ENCODE data around the gene RNF113B.
A peak's percentile ranks its signal among the peaks of the same experiment; 100 is the strongest.

RNF113B gene

DNA sequence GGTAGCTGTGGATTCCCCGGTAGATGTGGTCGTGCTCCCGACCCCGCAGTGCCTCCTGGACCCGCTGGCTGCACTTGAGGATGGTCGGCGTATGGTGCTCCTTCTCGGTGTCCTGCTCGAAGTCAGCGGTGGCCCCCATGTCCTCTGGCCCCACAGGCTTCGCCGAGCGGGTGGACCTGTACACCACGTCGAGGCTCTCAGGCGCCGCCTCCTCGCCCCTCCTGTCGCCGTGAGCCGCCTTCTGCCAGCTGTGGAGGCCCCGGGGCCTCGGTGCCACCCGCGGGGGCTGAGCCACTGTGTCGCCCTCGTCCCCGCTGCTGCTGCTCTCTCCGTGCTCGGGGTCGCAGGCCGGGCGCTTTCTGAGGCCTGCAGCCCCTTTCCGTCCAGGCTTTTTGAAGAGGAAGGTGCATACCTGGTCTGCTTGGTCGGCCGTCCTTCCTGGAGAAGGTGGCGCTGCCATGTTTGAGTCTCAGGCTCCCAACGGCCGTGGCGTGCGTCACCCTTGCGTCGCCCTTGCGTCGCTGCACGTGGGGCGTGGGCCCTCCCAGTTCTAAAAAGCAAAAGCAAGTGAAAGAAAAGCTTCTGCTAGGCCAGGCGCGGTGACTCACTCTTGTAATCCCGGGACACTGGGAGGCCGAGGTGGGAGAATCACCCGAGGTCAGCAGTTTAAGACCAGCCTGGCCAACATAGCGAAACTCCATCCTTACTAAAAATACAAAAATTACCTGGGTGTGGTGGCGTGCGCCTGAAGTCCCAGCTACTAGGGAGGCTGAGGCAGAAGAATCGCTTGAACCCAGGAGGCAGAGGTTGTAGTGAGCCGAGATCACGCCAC, at the start of gene RNF113B:
Gene RNF113B, minus strand, starts transcription at position 493 of the 832 bp plus-strand sequence. Its CDS starts 33 bp downstream, at position 460.
- DNase-seq (ENCODE audit: low read depth) = no peak

DNA sequence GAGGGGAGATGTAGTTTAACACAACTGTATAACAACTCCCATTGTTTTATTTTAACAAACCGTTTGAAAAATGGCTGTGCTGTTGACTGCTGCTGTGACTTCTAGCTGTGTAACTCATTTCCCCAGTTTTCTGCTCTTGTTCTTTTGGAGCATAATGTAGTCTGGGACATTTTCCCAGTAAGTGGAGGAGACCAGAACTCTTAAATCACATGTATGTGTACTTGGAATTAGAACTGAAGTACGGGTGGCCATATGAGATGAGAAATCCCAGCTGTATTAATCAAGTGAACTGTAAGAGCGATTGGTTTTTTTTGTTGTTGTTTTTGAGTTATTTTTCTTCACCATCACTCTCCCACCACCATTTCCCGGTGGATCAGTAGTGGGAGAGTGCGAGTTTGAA, 49.4 kb upstream of the RNF113B start:
- no peak for DNase-seq (ENCODE audit: low read depth)

DNA sequence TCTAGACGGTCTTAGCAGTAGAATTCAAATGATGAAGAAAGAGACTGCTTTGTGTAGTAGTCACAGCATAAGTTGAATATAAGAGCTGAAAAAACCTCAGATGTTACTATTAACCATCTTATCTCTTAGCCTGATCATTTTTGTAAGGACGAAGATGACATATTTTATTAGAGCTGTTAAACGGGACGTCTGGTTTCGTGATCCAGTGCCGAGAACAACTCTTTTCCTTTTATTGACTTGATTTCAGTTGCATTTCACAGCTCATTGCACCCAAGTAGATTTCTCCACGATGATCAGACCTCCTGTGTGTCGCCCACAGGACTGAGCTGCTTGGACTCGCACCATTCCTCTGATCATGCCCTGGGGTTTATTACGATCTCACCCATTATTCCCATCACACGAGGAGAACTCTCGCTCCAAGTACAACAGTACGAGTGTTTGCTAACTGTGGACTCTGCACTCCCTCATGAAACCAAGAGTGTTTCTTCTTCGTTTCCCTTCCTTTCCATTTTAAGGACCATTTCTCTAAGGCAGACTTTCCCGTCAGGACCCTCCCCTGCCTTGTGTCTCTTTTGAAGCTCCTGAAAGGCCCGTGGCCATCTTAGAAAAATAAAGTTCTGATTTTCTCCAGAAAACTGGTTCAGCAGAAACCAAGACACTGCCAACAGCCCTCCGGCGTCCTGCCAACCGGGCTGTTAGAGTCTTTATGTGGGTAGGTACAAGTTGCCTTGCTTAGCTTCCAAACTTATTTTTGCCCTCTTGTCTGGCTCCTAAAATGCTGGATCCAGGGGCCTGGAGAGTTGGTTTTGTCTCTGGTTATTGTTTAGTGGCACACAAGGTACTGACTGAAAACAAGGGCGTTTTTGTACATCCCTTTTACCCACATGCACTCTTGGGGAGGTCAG, 48.2 kb upstream of the RNF113B start:
- no peak for DNase-seq (ENCODE audit: low read depth)

DNA sequence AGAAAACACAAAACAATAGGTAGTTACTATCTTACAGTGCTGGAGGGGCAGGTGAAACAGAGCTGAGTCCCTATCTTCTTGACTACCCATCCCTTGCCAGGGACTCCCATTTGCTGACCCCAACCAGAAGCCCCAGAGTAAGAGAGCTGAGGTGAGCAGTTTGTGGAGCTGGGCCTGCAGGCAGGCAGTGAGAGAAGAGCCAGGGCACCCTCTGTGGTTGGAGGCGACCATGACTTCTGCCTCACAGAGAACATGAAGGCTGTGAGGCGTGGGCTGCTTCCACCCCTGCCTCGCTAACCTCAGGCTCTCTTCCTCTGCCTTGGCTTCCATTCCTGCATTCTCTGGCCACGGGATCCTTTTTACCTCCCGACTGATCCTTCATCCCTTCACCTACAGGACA, 47.5 kb upstream of the RNF113B start:
- DNase-seq (ENCODE audit: low read depth) = no peak

DNA sequence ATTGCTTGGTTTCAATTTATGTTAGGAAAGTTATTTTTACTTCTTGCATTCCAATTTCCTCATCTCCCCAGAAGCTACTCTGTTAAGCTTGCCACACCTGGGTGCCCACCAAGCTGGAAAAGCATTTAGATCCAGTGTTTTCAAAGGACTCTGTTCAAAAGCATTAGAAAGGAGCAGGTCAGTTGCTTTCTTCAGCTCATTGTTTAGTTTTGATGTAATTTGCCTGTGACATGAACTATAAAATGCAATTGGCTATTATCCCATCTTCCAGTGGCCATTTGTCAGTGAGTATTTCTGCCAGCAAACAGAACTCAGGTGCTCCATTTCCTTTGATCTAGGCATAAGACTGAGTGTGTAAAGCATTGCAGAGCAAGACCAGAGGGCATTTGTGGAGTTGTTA, 46.7 kb upstream of the RNF113B start:
- no peak for DNase-seq (ENCODE audit: low read depth)

DNA sequence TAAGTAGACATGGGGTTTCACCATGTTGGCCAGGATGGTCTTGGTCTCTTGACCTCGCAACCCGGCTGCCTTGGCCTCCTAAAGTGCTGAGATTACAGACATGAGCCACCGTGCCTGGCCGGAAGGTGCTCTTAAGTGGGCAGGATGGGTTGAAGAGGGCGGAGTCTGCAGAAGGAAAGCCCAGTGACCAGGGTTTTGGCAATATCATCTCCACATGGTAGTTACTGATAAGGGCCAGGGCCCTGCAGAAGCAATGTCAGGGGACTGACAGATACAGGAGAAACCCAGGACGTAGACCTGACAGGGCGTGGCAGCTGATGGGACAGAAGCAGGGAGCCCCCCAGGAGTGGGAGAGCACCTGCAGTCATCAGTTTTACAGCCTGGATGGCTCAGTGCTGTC, 45.7 kb upstream of the RNF113B start:
- no peak for DNase-seq (ENCODE audit: low read depth)

DNA sequence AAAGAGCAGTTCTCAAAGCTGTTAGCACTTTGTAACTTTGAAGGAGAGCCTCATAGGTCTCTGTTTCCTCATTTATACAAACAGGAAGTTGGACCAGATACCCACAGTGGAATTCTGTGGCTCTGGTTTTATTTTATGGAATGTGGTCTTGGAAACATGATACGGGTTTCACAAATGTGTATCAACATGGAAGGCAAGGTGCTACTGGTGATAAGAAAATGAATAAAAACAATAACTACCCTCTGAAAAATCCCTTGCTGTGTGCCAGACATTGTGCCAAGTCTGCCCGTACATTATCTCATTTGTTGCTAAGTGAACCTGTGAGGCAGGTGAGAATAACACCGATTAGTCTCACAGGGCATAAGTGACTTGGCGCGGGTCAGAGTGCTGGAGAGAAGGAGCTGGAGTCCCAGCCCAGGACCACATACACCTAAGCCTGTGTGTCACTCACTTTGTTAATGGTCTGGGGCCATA, 45.0 kb upstream of the RNF113B start:
- DNase-seq (ENCODE audit: low read depth) = peak; percentile 84

DNA sequence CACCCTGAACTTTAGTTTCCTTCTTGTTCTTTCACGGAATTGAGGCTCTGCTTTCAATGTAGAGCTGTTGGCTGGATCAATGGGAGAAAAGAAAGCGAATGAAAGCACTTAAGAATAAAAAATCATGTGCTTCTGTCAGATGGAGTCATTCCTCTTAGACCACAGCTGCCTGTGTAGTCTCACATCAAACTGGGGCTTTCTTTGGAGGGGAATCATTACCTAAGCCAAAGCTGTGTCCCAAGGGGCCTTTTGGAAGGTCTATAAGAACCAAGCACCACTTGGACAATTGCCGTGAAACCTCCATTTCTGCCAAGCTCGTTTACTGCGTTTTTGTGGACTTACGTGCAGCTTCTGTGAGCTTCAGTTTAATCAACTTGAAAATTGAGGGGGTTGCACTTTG, 44.2 kb upstream of the RNF113B start:
- no peak for DNase-seq (ENCODE audit: low read depth)

DNA sequence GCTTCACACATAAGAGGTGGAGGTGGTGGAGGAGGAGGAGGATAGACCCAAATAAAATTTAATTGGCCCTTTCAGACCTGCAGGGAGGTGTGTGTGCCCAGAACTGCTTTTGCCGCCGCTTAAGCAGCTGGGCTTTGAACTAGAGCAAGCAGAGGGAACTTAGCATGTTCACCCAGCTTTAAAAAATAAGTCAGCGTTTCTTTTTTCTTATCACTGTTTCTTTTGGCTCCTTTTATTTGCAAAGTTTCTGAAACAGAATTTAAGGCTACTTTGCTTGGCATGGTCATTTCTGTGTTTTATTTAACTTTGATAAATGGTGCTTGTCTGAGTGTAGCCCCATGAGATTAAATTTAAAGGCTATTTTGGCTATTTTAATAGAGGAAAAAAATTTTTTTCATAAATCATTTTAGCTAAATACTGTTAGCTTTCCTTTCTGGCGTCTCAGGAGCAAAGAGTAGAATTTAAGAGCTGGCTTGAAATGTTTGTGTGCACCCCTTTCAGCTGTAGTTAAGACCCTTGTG, 43.3 kb upstream of the RNF113B start:
- no peak for DNase-seq (ENCODE audit: low read depth)

DNA sequence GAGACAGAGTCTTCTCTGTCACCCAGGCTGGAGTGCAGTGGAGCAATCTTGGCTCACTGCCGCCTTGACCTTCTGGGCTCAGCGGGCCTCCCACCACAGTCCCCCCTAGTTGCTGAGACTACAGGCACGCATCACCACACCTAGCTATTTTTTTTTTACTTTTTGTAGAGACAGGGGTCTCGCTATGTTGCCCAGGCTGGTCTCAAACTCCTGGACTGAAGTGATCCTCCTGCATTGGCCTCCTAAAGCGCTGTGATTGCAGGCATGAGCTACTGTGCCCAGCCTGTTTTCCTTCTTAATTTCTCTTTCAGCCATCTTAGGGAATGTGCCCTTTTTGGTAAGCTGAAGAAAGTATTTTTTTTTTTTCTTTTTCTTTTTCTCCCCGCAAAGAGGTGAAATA, 42.6 kb upstream of the RNF113B start:
- no peak for DNase-seq (ENCODE audit: low read depth)

DNA sequence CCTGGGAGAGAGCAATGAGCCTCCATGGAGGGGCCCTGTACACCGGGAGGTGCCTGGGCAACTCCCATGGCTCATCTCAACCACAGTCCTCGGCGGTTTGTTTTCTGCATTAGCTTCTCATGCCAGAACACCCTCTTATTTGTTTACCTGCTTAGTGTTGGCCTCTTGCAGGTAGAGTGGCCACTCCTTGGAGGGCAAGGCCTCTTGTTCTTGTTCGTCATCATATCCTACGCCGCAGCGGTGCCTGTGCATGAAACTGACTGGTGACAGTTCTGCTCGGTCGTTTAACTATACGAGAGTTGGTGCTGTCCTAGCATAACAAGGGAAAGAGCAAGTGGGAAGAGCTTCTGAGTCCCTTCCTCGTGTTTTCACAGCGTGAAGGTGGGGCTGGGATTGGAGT, 40.5 kb upstream of the RNF113B start:
- DNase-seq (ENCODE audit: low read depth) = no peak

DNA sequence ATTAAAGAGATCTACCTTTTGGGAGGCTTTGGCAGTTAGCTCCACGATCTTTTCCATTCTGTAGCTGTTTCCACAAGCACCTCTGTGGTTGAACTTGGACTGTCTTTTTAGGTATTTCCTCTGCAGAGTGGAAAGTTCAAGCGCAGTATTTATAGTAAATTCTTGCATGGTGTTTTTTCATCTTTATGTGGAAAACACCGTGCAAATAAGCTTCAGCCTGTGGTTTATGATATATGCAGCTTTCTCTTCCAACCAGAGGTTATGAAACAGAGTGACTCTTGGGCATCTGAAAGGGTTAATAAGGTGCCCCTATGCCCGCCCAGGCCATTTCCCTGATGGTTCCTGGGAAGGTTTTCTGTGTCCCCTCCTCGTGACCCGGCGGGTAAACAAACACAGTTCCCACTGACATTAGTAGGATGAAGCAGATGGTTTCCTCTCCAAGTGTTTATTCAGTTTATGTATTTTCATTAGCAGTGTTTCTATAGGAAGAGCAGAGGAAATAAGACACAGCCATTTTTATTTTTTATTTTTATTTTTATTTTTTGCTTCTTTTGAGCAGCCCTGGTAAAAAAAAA, 39.7 kb upstream of the RNF113B start:
- no peak for DNase-seq (ENCODE audit: low read depth)

DNA sequence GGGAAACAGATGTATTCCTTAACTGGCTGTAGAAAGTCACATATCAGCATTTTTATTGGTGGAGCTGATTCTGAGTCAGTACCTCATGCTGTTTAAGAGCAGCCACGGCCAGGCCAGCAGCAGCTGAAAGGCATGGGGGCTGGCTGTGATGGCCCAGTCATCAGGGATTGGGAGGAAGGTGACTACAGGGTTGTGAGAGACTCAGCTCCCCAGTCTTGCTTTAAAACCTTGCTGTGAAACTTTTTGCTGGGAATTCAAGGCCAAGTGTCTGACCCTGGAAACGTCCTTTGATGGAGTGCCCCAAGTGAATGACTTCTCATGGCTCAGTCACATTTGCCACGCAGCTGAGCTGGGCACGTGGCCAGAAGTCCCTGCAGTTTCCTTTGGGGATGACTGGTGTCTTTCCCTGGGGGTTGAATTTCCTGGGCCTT, 39.1 kb upstream of the RNF113B start:
- DNase-seq (ENCODE audit: low read depth) = peak; percentile 97

DNA sequence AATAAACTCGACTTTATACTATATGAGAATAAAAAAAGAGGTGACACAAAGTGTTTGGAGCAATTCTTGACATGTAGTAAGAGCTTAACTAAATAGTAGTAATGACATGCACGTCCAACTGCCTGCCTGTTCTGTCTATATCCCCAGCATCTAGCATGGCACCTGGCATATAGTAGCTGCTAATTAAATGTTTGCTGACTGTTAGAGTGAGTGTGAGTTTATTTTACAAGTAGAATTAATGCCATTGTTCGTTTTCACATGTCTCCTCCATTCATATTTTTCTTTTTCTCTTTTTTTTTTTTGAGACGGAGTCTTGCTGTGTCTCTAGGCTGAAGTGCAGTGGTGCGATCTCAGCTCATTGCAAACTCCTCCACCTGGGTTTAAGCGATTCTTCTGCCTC, 38.4 kb upstream of the RNF113B start:
- DNase-seq (ENCODE audit: low read depth) = no peak

DNA sequence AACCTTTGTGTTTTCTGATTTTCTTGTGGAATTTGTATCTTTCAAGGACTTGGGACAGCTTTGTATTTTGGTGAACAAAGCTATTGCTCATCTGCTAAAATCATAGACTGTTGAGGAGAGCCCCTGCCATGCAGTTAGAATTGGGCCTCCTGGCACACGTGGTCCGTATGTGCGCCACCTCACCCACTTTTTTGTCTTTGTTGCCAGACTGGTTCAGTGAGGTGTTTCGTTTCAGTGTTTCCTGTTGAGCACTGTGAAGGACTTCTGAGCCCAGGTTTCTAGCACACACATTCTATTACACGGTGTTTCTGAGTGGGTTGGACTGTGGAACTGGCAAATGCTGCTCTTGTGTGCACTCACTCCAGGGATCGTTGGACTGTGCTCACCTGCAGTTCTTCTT, 37.6 kb upstream of the RNF113B start:
- DNase-seq (ENCODE audit: low read depth) = no peak

DNA sequence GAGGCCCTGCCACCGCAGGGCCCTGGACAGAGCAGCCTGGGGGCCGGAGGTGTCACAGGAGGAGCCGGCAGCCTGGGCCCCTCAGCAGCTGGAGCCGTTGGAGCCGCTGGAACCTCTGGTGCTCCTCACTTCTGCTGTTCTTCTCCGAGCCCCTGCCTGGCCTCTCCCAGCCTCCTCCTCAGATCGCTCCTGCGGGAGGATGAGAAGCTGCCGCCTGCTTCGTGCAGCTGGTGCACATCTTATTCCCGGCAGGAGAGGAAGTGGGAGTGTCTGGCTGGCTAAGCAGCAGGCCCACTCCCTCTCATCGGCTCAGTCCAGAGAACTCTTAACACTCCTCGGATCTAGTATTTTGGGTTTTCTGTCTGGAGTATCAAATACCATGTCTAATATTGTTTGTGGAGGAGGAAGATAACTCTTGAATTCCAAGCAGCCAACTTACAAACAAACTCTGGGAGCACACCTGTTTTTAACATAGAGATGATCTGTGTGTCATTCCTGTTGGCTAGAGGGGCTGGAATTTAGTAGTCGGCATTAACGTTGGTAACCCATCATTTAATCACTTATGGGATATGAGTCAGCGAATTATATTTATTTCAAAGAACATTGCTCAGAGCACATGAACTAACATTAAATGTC, 37.1 kb upstream of the RNF113B start:
- peak; percentile 87 for DNase-seq (ENCODE audit: low read depth)

DNA sequence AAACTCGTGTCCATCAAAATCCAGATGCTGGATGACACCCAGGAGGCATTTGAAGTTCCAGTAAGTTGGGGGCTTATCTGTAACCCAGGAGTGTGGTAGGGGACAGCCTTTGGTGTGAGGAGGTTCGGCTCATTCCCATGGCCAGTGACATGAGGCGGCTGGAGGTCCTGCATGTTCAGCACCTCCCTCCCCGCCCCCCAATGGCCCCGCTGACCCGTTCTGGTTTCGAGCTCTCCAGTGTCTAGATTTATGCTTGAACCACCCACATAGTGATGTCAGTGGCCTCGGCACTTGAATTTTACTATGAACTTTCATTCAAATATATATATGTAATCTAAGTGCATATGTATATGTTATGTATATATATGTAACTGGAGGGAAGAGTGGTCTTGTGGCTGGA, 36.3 kb upstream of the RNF113B start:
- DNase-seq (ENCODE audit: low read depth) = no peak

DNA sequence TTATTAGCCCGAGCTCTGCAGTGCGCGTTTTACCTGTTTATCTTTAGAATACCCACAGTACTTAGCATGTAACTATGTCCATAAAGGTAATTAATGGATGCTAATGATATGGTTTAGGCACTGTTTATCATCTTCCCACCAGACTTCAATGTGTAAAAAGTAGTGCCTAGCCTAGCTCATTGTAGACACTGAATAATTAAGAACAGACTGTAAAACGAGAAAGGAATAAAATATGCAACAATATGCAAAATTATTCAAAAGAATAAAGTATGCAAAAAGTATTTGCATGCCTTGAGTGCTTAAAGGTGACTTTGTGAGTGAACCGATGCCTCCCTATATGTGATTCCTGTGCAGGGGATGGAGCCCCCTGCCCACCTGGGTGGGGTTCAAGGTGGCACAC, 35.7 kb upstream of the RNF113B start:
- no peak for DNase-seq (ENCODE audit: low read depth)

DNA sequence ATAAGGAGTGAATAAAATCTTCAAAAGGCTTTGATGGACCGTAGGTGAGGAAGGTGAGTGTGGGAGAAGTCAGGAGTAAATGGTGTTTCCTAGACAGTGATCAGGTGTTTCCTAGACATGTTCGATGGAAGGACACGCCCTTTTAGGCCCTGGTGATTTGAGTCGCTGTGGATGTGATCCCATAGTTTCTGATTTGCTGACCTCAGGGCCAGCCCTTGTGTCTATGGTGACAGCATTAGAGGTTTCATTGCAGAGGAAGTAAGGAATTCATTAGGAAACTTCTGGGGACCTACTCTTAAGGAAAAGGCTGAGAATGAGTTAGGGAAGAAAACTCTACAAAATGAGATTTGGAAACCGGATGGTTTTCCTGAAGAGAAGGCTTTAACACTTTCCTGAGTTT, 31.5 kb upstream of the RNF113B start:
- DNase-seq (ENCODE audit: low read depth) = peak; percentile 48

DNA sequence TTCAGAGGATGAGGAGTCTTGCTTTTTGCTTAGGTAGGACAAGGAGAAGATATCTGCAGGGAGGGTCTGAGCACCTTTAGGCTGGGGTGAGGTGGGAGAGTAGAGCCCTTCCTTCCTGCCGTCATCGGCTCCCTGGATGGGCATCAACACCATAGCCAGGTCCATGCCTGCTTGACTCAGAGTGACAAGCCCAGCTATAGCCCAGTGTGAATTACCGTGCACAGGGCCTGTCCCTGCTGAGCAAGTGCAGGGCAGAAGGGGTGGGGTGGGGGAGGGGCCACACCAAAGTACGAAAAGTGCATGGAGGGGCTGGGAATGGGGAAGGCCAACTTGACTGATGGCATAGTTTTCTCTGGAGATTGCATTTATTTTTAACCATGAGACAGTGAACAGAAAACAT, 30.3 kb upstream of the RNF113B start:
- peak; percentile 75 for DNase-seq (ENCODE audit: low read depth)

DNA sequence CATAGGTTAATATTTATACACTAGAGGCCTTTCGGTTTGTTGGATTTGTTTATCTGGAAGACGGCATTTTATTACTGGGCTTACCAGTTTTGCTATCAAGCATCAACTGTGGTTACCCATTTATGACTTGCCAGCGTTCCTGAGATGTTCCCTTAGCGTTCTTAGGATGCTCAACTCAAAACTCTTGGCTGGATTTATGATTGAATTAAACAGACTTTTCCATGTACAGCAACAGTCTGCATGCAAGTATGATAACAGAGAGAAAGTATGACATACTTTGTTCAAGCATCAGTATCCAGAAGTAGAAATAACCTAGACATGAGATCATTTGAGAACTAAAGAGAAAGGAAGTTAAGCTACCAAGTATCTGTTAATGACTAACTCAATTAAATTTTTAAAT, 29.9 kb upstream of the RNF113B start:
- DNase-seq (ENCODE audit: low read depth) = peak; percentile 99

DNA sequence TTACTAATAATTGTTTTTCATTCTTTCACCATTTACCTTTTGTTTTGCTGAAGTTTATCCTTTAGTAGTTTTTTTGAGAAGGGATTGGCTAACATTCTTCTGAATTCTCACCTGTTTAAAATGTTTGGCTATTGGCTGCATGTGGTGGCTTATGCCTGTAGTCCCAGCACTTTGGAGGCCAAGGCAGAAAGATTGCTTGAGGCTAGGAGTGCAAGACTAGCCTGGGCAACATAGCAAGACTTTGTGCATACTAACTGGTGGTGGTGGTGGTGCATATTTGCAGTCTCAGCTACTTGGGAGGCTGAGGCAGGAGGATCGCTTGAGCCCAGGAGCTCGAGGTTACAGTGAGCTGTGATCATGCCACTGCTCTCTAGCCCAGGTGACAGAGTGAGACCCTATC, 27.5 kb upstream of the RNF113B start:
- no peak for DNase-seq (ENCODE audit: low read depth)

Measured in EH (cell line).